ENCODE measurements around the gene CELF1. TPM values are rescaled to one million over a fixed set of nuclear protein-coding genes. Genes with fewer than 3 reads are reported as not detected.

The CELF1 gene
- 63.7 TPM for total RNA-seq

GRCh38 chr11:47552566-47553405, at the start of gene CELF1:
Gene CELF1, minus strand, starts transcription at chr11:47553132. Its CDS starts 53,609 bp downstream, at chr11:47499523.
- ATAC-seq, result peak; percentile 98

GRCh38 chr11:47599902-47600301, 47.0 kb upstream of the CELF1 start:
- ATAC-seq, result no peak

- no peak for ATAC-seq
Observed at GRCh38 chr11:47595967-47596366, 43.0 kb upstream of the CELF1 start.

GRCh38 chr11:47595029-47595428, 42.1 kb upstream of the CELF1 start:
- ATAC-seq, result no peak

- ATAC-seq, result no peak
Observed at GRCh38 chr11:47593934-47594855, 41.3 kb upstream of the CELF1 start, which contains the start of gene C1QTNF4. Gene C1QTNF4, minus strand, starts transcription at chr11:47594411. Its CDS starts 3,601 bp downstream, at chr11:47590810.

GRCh38 chr11:47593492-47593933, 40.6 kb upstream of the CELF1 start:
- no peak for ATAC-seq

GRCh38 chr11:47592970-47593369, 40.0 kb upstream of the CELF1 start:
- ATAC-seq, result no peak

- no peak for ATAC-seq
Observed at GRCh38 chr11:47592251-47592650, 39.3 kb upstream of the CELF1 start.

GRCh38 chr11:47591764-47592163, 38.8 kb upstream of the CELF1 start:
- no peak for ATAC-seq

GRCh38 chr11:47589977-47590861, 37.3 kb upstream of the CELF1 start:
- ATAC-seq, result no peak

GRCh38 chr11:47589584-47589976, 36.6 kb upstream of the CELF1 start:
- no peak for ATAC-seq

- no peak for ATAC-seq
Observed at GRCh38 chr11:47589118-47589517, 36.2 kb upstream of the CELF1 start.

GRCh38 chr11:47587723-47588326, 34.9 kb upstream of the CELF1 start:
- ATAC-seq, result peak; percentile 11

GRCh38 chr11:47587039-47587716, 34.2 kb upstream of the CELF1 start:
- no peak for ATAC-seq

- no peak for ATAC-seq
Observed at GRCh38 chr11:47586098-47586855, 33.3 kb upstream of the CELF1 start, which contains the start of gene FAM180B. Gene FAM180B, plus strand, starts transcription at chr11:47586678. Its CDS starts 91 bp downstream, at chr11:47586769.

GRCh38 chr11:47583844-47584243, 30.9 kb upstream of the CELF1 start:
- ATAC-seq, result no peak

- ATAC-seq, result peak; percentile 96
Observed at GRCh38 chr11:47578524-47579494, 25.9 kb upstream of the CELF1 start, which contains the start of the genes KBTBD4 and NDUFS3. Gene KBTBD4, minus strand, starts transcription at chr11:47578970. Its CDS starts 19 bp downstream, at chr11:47578951. Gene NDUFS3, plus strand, starts transcription at chr11:47579074. Its CDS starts 18 bp downstream, at chr11:47579092.

- ATAC-seq, result no peak
Observed at GRCh38 chr11:47577460-47578041, 24.6 kb upstream of the CELF1 start.

Measured in esophagus mucosa (tissue), 1 donor.